ENCODE measurements around the gene ZNF534.
"Not testable (repeated sequence)": the region's sequence is repeated elsewhere in the genome, so short reads cannot be mapped to it uniquely, and the experiment has no call there.

ZNF534 gene

DNA sequence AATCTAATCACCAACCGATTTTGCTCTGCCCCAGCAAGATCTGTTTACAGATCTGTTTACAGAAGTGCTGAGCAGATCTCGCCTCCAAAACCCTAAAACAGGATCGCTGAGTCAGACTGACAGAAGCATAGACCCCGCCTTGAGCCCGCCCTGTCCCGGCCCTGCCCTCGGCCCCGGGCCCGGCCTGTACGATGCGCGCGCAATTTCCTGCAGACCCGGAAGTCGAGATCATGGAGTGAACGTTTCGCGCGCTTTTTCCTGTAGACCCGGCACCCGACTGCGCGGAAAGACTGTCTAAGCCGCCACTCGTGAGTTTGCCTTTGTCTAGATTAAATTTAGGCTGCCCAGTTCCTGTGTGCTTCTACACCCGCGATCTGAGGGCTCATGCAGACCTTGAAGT lies at the start of gene ZNF534:
Gene ZNF534 (plus strand): TSS at position 212 of the 400 bp plus-strand sequence. CDS start 2,327 bp downstream, outside the sequence.
- no peak for DNase-seq (ENCODE audit: low spot score)

DNA sequence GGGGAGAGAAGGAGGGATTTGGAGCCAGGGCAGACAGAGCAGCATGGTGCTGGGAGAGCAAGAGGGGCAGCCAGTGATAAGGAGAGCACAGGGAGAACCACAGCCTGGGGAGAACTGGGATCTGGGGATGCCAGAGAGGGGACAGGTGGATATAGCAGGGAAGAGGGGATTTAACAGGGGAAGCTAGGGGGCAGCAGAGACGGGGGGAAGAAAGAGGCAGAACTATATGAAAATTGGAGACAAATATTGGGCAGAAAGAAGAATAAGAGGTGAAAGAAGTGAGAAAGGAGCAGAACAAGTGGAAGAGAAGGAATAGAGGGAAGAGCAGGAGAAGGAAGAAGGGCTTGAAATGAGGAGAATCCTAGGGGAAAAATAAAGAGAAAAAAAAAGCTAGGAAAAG lies 37.8 kb upstream of the ZNF534 start:
- DNase-seq (ENCODE audit: low spot score): no peak

DNA sequence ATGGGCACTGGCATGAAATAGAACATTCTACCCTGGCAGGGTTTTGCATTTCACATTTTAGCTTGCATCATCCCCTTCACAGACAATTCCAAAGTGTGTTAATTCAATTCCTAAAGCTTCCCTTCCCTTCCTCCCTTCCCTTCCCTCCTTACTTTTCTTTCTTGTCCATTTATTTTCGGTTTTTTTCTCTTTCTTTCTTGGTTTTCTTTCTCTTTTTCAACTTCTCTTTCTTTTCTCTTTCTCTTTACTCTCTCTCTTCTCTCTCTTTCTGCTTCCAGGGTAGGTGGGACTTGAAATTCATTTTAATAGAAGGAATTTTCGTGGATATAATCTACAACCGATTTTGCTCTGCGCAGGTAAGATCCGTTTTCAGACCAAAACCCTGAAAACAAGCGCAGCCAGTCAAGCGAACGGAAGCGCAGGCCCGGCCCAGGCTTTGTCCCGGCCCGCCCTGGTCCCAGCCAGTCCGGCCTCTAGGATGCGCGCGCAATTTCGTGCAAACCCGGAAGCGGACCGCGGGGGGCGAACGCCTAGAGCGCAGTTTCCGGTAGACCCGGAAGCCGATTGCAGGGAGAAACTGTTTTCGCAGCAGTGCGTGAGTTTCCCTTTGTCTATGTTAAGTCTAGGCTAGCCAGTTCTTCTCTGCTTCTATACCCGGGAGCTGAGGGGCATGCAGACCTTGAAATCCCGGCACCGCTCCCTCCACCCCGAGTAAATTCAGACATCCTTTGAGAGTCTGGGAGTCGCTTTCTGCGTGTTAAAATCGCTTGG lies 31.5 kb upstream of the ZNF534 start, which contains the start of gene ZNF528:
Gene ZNF528 (plus strand): TSS at position 540 of the 771 bp plus-strand sequence. CDS start 4,165 bp downstream, outside the sequence.
- peak; percentile 88 for DNase-seq (ENCODE audit: low spot score)

DNA sequence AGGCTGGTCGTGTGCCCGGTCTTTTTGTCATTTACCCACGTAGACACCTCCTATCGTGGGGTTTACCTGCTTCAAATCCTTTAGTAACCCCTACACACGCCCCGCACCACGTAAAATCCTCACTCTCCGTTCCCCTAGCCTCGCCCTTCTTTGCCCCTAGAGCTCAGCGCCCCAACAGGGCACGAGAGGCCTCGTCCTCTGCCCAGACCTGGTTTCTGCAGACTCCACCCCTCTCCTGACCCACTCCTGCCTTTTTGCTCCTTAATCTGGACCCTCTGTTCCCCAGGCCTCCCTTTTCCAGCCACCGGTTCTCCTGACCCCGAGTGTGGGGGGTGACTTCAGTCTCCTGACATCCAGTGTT lies 30.9 kb upstream of the ZNF534 start:
- DNase-seq (ENCODE audit: low spot score): no peak

GRCh38 chr19:52410276-52410675 lies 18.7 kb upstream of the ZNF534 start:
- no peak for DNase-seq (ENCODE audit: low spot score)

DNA sequence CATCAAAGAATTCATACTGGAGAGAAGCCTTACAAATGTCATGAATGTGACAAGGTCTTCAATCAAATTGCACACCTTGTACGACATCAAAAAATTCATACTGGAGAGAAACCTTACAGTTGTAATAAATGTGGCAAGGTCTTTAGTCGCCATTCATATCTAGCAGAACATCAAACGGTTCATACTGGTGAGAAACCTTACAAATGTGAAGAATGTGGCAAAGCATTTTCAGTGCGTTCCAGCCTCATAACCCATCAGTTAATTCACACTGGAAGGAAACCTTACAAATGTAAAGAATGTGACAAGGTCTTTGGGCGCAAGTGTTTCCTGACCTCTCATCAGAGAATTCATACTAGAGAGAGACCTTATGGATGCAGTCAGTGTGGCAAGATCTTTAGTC lies 13.2 kb upstream of the ZNF534 start:
- DNase-seq (ENCODE audit: low spot score): no peak

DNA sequence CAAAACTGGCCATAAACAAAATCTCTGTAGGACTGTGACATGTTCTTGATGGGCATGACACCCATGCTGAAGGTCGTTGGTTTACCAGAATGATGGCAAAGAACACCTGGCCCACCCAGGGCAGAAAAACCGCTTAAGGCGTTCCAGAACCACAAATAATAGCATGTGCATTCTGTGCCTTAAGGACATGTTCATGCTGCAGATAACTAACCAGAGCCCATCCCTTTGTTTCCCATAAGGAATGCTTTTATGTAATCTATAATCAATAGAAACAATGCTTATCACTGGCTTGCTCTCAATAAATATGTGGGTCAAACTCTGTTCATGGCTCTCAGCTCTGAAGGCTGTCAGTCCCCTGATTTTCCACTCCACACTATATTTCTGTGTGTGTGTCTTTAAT lies 13.2 kb downstream of the ZNF534 start:
- DNase-seq (ENCODE audit: low spot score): no peak

DNA sequence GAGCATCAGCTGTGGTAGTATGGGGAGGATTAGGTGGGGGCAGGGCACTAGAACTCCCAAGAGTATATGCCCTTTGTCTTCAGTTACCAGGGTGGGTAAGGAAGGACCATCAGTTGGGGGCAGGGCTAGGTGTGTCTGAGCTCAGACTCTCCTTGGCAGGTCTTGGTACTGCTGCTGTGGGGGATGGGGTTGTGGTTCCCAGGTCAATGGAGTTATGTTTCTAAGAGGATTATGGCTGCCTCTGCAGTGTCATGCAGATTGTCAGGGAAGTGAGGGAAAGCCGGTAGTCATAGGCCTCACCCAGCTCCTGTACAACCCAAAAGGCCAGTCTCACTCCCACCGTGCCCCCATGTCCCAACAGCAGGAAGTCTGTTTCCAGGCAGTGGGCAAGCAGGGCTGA lies 15.6 kb downstream of the ZNF534 start:
- DNase-seq (ENCODE audit: low spot score): no peak

- DNase-seq (ENCODE audit: low spot score): no peak
Measured at GRCh38 chr19:52451241-52451640, 22.3 kb downstream of the ZNF534 start.

DNA sequence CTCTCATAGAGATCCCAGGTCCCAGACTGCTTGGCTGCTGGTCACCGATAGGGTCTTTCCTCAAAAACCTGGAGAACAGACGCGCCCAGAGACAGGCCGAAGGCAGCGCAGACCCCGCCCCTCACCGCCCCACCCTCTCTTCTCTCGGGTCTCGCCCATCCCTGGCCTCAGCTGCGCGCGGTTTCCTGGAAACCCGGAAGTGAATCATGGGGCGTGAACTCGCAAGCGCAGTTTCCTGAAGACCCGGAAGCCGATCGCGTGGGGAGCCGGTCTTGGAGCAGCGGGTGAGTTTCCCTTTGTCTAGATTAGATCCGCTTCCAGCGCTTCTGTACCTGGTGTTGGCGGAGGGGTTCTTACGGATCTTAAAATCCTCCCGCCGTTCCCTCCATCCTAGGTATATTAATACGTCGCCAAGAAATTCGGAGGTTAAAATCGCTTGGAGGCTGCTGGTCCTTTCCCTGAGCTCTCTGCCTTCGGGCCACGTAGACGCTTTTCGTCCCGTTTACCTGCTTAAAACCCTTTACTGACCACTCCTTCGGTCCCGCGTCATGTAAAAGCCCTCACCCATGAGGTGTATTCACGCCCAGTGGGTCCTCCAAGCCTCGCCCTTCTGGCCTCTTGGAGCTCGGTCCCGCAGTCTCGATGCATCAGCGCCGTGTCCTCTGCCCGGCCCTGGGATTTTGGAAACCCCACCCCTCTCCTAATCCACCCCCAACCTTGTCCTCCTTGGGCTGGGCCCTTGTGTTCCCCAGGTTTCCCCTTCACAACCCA lies 24.6 kb downstream of the ZNF534 start, which contains the start of gene ZNF578:
Gene ZNF578 (plus strand): TSS at position 230 of the 771 bp plus-strand sequence. CDS start 48,293 bp downstream, outside the sequence.
- peak; percentile 25 for DNase-seq (ENCODE audit: low spot score)

- no peak for DNase-seq (ENCODE audit: low spot score)
Measured at GRCh38 chr19:52464798-52465470, 36.0 kb downstream of the ZNF534 start.

GRCh38 chr19:52473655-52474350 lies 44.9 kb downstream of the ZNF534 start:
- no peak for DNase-seq (ENCODE audit: low spot score)

DNA sequence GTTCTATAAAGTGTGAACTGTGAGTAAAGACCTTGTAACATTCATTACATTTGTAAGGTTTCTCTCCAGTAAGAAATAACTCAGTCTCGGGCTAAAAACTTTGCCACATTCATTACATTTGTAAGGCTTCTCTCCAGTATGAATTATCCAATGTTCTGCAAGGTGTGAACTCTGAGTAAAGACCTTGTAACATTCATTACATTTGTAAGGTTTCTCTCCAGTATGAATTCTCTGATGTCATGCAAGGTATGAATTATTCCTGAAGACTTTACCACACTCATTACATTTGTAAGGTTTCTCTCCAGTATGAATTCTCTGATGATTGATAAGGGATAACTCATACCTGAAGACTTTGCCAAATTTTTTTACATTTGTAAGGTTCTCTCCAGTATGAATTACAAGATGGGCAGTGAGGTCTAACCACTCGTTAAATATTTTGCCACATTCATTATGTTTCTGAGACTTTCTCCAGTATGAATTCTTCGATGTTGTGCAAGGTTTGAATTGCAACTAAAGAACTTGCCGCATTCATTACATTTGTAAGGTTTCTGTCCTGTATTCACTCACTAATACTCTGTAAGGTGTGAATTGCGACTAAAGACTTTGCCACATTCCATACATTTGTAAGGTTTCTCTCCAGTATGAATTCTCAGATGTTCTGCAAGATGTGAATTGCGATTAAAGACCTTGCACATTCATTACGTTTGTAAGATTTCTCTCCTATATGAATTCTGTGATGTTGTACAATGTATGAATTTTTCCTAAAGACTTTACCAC lies 45.6 kb downstream of the ZNF534 start:
- no peak for DNase-seq (ENCODE audit: low spot score)

GRCh38 chr19:52484111-52484743 lies 55.3 kb downstream of the ZNF534 start:
- DNase-seq (ENCODE audit: low spot score): not testable (repeated sequence)

DNA sequence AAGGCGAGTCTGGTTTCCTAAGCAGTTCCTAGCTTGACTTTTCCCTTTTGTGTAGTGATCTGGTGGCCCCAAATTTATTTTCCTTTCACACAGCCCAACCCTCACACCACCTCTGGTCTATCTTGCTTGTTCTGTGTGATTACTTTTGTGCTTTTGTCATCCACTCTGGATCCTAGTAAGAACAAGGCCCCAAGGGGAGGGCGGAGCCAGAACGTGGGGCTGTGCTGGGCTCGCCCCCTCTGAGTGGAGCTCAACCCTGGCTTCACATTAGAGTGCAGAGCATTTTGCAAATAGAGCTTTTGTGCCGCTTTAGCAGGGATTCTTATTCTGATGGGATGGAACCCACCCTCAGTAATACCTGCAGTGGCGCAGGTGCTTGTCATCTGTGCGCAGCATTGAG lies 56.1 kb downstream of the ZNF534 start:
- not testable (repeated sequence) for DNase-seq (ENCODE audit: low spot score)

- DNase-seq (ENCODE audit: low spot score): not testable (repeated sequence)
Measured at GRCh38 chr19:52485561-52486240, 56.8 kb downstream of the ZNF534 start.

- no peak for DNase-seq (ENCODE audit: low spot score)
Measured at GRCh38 chr19:52492201-52492993, 63.4 kb downstream of the ZNF534 start.

GRCh38 chr19:52492994-52493470 lies 64.1 kb downstream of the ZNF534 start:
- DNase-seq (ENCODE audit: low spot score): no peak

- DNase-seq (ENCODE audit: low spot score): no peak
Measured at GRCh38 chr19:52494518-52494917, 65.6 kb downstream of the ZNF534 start.

Data from activated CD4-positive, alpha-beta T cell treated with anti-CD3 and anti-CD28 coated beads, Interleukin-2, Interleukin-4, amounts not matched to agents 100 ng/mL and 50 ng/mL, durations not matched to agents 16 hours and 8 hours (primary cell).